KOPT-K1 (cell line): ENCODE results near the gene EFTUD2.
A peak's percentile ranks its signal among the peaks of the same experiment; 100 is the strongest.
"Not testable (repeated sequence)": the region's sequence is repeated elsewhere in the genome, so short reads cannot be mapped to it uniquely, and the experiment has no call there.

Source experiments
- H3K27ac ChIP-seq: fragments of 200-600 bp; sonication (generic); 2 replicates; pipeline ENCODE4 v1.5.1; 2016; ENCODE audit warnings: antibody characterized with exemption, mild to moderate bottlenecking, low read depth, low read length; ENCODE audit not compliant: poor library complexity, severe bottlenecking
- H3K36me3 ChIP-seq: fragments of 200-600 bp; sonication (generic); 2 replicates; pipeline ENCODE4 v1.5.1; 2017; ENCODE audit warnings: antibody characterized with exemption, mild to moderate bottlenecking, low read length, moderate library complexity; ENCODE audit not compliant: insufficient read depth
- H3K9me3 ChIP-seq: fragments of 200-600 bp; sonication (generic); 2 replicates; pipeline ENCODE4 v1.5.1; 2017; ENCODE audit warnings: antibody characterized with exemption, low read length, mild to moderate bottlenecking; ENCODE audit not compliant: insufficient read depth, poor library complexity, severe bottlenecking

EFTUD2 gene

GRCh38 chr17:44832805-44833204 is 66.4 kb downstream of the EFTUD2 start:
- H3K36me3 ChIP-seq: no peaks in the 10 kb centered on the region

DNA sequence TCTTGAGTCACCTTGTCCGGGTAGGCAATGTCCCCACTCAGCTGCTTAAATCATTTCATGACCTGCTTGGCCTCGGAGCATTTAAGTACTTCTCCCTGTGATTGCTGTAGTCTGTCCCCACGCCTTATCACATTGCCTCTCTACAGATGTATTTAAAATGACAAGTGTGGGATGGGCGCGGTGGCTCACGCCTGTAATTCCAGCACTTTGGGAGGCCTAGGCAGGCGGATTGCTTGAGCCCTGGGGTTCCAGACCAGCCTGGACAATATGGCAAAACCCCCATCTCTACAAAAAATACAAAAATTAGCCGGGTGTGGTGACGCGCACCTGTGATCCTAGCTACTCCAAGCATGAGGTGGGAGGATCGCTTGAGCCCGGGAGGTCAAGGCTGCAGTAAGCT is 67.9 kb downstream of the EFTUD2 start:
- Histone ChIP-seq H3K9me3 (no peaks in the 10 kb centered on the region), H3K36me3 (no peaks in the 10 kb centered on the region), H3K27ac (no peak overlapping the region)

More at GRCh38 chr17:44832805-44833204, 66.4 kb downstream of the EFTUD2 start:
- Histone ChIP-seq H3K9me3 (no peaks in the 10 kb centered on the region), H3K27ac (no peak overlapping the region)

- H3K36me3 ChIP-seq: no peaks in the 10 kb centered on the region
Observed at GRCh38 chr17:44830359-44831288, 68.6 kb downstream of the EFTUD2 start.

DNA sequence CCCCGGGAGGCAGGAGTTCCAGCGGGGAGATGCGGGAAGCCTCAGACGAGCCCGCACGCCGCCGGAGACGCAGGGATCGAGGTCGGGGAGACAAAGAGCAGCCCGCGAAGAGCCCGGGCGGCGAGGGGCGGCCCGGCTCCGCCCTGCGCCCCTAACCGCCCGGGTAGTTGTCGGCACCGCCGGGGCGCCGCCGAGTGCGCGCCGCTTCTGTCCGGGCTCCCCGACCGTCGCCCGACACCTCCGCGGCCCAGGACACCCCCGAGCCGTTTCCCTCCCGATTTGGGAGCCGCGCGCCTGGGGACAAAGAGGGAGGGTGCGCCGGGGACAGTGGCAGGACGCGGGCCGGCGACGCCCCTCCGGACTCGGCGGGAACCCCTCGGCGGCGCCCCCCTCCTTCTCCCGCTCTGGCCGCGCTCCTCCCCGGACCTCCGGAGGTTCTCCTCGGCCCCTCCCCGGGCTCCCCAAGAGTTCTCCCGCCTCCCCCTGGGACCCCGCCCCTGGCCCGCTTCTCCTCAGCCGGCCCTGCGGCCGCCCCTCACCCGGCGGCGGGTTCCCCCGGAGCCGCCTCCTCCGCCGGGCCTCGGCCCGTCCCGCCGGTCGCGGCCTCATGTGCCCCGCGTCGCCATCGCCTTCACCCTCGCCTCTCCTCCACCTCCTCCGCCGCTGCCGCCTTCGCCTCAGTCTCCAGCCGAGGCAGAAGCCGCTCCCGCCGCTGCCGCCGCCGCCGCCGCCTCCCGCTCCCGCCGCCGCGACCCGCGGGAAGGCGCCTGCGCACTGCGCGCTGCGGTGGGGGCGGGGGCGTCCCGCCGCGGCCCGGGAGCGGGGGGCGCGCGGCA is 69.5 kb downstream of the EFTUD2 start, which contains the start of gene GJC1:
TSS of gene GJC1 (minus strand) at position 765 of the 836 bp plus-strand sequence. CDS start 24,470 bp downstream, outside the sequence.
- Histone ChIP-seq H3K9me3 (no peaks in the 10 kb centered on the region), H3K27ac (peak within 1 kb of the TSS; percentile 51), H3K36me3 (no peaks in the 10 kb centered on the region)

More at GRCh38 chr17:44830359-44831288, 68.6 kb downstream of the EFTUD2 start:
- Histone ChIP-seq H3K9me3 (no peaks in the 10 kb centered on the region), H3K27ac (peak overlapping the region; percentile 51)

- H3K9me3 ChIP-seq: no peaks in the 10 kb centered on the region
- no peaks in the 10 kb centered on the region for H3K36me3 ChIP-seq
- H3K27ac ChIP-seq: peak overlapping the region; percentile 51
Observed at GRCh38 chr17:44828919-44829522, 70.2 kb downstream of the EFTUD2 start.

DNA sequence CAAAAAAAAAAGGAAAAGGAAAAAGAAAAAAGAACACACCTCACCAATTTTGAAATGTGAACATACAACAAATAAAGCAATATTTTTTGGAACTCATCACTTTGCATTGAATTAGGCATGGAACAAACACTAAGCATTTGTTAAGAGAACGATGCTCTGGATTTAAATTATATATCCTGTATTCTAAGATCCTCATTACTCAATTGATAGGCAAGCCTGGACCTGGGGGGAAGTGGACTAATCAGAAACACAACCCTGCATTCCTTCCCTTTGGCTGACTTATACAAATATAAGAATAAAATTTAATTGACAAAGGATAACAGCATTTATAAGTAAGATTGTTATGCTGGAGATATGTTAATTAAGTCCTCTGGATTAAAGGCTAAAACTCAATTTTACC is 71.4 kb downstream of the EFTUD2 start:
- no peaks in the 10 kb centered on the region for H3K9me3 ChIP-seq
- H3K36me3 ChIP-seq: no peaks in the 10 kb centered on the region
- H3K27ac ChIP-seq: no peak overlapping the region

- H3K27ac ChIP-seq: no peak overlapping the region
- H3K36me3 ChIP-seq: no peaks in the 10 kb centered on the region
- no peaks in the 10 kb centered on the region for H3K9me3 ChIP-seq
Observed at GRCh38 chr17:44826123-44826790, 73.0 kb downstream of the EFTUD2 start.

DNA sequence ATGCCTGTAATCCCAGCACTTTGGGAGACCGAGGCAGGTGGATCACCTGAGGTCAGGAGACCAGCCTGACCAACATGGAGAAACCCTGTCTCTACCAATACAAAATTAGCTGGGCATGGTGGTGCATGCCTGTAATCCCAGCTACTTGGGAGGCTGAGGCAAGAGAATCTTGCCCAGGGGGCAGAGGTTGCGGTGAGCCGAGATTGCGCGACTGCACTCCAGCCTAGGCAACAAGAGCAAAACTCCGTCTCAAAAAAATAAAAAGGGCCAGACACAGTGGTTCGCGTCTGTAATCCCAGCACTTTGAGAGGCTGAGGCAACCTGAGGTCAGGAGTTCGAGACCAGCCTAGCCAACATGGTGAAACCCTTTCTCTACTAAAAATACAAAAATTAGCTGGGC is 74.0 kb downstream of the EFTUD2 start:
- H3K36me3 ChIP-seq, H3K27ac ChIP-seq, H3K9me3 ChIP-seq: not testable (repeated sequence)

DNA sequence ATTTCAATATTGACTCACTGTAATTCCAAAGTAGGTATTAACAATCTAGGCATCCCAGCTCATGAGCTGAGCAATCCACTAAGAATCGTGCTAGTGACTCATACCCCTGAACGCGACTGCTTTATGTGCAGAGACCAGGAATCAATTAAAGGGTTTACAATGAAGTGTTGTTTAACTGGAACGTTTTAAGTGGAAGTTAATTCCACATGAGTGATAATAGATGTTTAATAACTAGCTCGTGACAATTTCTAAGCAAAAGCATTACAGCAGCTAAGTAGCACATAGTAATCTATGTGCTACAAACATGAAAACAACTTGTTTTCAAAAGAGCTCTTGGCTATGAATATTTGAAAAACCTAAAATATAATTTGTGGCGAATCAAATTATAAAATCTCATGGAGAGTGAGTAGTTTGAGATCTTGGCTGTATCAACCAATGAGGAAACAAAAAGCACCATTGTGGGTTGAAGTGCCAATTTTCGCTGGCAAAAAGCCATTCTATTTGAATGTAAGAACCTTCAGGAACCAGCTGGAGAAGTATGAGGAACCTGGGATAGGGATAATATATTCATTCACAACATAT is 78.5 kb downstream of the EFTUD2 start:
- Histone ChIP-seq H3K9me3 (no peaks in the 10 kb centered on the region), H3K36me3 (no peaks in the 10 kb centered on the region; the same call in 1 of the 2 replicates), H3K27ac (no peak overlapping the region)

DNA sequence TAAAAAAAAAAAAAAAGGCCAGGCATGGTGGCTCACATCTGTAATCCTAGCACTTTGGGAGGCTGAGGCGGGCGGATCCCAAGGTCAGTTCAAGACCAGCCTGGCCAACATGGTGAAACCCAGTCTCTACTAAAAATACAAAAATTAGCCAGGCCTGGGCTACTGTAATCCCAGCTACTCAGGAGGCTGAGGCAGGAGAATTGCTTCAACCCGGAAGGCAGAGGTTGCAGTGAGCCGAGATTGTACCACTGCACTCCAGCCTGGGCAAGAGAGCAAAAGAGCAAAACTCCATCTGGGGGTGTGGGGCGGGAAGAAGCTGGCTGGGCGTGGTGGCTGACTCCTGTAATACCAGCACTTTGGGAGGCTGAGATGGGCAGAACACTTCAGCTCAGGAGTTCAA is 80.7 kb downstream of the EFTUD2 start:
- not testable (repeated sequence) for H3K27ac ChIP-seq, H3K9me3 ChIP-seq, H3K36me3 ChIP-seq

DNA sequence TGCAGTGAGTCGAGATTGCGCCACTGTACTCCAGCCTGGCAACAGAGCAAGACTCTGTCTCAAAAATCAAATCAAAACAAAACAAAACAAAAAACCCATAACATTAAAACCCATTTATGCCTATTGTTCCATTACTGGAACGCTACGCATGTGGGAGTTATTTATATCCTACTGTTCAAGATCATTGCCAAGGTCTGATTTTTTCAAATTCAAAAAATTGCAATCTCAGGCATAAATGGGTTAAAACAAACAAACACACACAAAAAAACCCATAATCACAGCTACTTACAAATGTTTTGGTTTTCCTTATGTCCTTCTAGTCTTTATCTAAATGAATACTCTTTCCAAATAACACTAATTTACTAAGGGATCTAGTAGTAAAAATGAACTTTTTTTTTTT is 87.0 kb downstream of the EFTUD2 start:
- no peak overlapping the region for H3K27ac ChIP-seq
- no peaks in the 10 kb centered on the region; the same call in 1 of the 2 replicates for H3K36me3 ChIP-seq
- H3K9me3 ChIP-seq: no peaks in the 10 kb centered on the region

GRCh38 chr17:44808656-44809388 is 90.4 kb downstream of the EFTUD2 start:
- H3K9me3 ChIP-seq, H3K27ac ChIP-seq: not testable (repeated sequence)
- H3K36me3 ChIP-seq: peaks cover 28% of the 10 kb centered on the region

GRCh38 chr17:44808156-44808555 is 91.1 kb downstream of the EFTUD2 start:
- H3K27ac ChIP-seq: no peak overlapping the region
- H3K9me3 ChIP-seq: no peaks in the 10 kb centered on the region
- H3K36me3 ChIP-seq: peaks cover 35% of the 10 kb centered on the region

DNA sequence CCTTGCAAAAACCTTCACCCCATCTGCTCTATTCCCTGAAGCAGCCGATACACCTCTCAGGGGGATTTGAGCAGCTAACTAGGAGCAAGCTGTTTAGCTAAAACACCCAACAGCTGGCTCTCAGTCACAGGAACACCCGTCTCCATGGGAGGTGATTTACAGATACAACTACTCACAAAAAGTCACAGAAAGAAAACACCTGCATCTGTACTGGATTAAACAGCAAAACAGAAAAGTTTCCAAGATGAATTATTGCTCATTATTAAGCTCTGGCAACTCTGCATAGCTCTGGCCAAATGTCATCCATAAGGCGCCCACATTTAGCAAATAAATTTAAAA is 91.5 kb downstream of the EFTUD2 start:
- H3K36me3 ChIP-seq: peaks cover 37% of the 10 kb centered on the region

More for the DNA sequence above, 91.5 kb downstream of the EFTUD2 start:
- Histone ChIP-seq H3K27ac (no peak overlapping the region), H3K9me3 (no peaks in the 10 kb centered on the region)
